AG04450 (cell line): ENCODE results near the gene HOXC5. TPM values are rescaled to one million over a fixed set of nuclear protein-coding genes. Genes with fewer than 3 reads are reported as not detected.

Experiments used
- CTCF ChIA-PET: fragments of 300-600, 350-600 bp; formaldehyde crosslinking; extraction: SDS; loops from one replicate; lab custom pipeline; 2022; ENCODE audit warnings: antibody characterized with exemption, inconsistent platforms; lab: Charles Lee
- POLR2A ChIA-PET: fragments of 350-600 bp; formaldehyde crosslinking; extraction: SDS; loops from one replicate; lab custom pipeline; 2021; ENCODE audit warnings: antibody characterized with exemption, inconsistent platforms; lab: Yijun Ruan, JAX
- DNase-seq: peaks from one replicate; pipeline ENCODE4 v3.0.0-alpha.2; 2011; ENCODE audit warnings: low read depth, low spot score
- H3K27ac ChIP-seq: one replicate; pipeline ENCODE4 v1.5.1; 2012; ENCODE audit warnings: low read depth, low read length, control low read depth
- H3K27me3 ChIP-seq: one replicate; pipeline ENCODE4 v1.6.0; 2012; ENCODE audit warnings: low read length; ENCODE audit not compliant: control insufficient read depth, insufficient read depth
- H3K4me3 ChIP-seq: 2 replicates; pipeline ENCODE4 v1.5.1; 2011; ENCODE audit warnings: mild to moderate bottlenecking, low read depth, low read length, control low read depth
- H3K9me3 ChIP-seq: 2 replicates; pipeline ENCODE4 v1.5.1; 2012; ENCODE audit warnings: low read length; ENCODE audit not compliant: control insufficient read depth, insufficient read depth
- CTCF ChIP-seq: IDR thresholded peaks from 2 replicates; pipeline ENCODE4 v1.5.1; 2011; ENCODE audit warnings: low read depth, low read length, control low read depth, inconsistent platforms
- polyA plus RNA-seq: library from polyadenylated mRNA; depleted of rRNA; stranded (reverse); fragments of >200 nt; gene quantifications from 2 replicates; pipeline ENCODE4 v1.2.3, GENCODE V29; 2011; rRNA removed
- small RNA-seq: library from RNA; depleted of rRNA; stranded (forward); fragments of <200 nt; gene quantifications from one replicate; pipeline ENCODE3, GENCODE V24; 2012; ENCODE audit warnings: low read depth; ENCODE audit not compliant: insufficient read length

The HOXC5 gene
- polyA plus RNA-seq, 1 experiment, result not detected

DNA sequence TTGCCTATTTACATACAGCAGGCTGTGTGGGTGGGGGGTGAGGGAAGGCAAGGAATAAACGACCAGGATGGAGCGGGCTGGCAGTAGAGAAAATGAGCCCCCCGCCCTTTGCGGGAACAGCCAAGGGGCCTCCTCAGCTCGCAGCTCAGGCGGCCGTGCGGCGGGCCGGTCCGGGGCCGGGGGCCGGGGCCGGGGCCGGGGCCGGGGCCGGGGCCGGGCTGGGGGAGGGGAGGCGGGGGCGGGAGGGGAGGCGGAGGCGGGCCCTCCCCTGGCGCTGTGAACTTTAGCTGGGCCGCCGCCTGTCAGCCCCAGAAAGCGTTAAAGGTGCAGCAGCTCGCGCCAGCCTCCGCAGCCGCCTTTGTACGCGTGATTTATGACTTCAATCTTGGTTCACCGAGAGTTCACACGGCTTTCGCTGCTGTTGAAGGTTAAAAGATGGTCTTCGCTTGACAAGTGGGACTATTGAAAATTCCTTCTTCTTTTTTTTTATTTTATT, 49.6 kb downstream of the HOXC5 start:
- no peak for TF ChIP-seq CTCF
- ChIA-PET CTCF (no interaction called here), POLR2A (no interaction called here)
- Histone ChIP-seq H3K27ac (no peak overlapping the region), H3K27me3 (peaks cover 17% of the 10 kb centered on the region), H3K9me3 (no peaks in the 10 kb centered on the region), H3K4me3 (no peak overlapping the region)
- no peak for DNase-seq

Small RNAs within 50 kb of the gene (small RNA-seq; reads per million reads assigned to genes)
- not detected for gene HOXC5
- not detected for gene MIR196A2
- gene MIR615, result 1.6 reads per million

Other genes with a start within 250 kb of the HOXC5 start
- not detected in 2 replicates for gene HOXC13, start 94.2 kb upstream of the HOXC5 start, polyA plus RNA-seq
- not detected in 2 replicates for gene HOXC12, start 78.1 kb upstream of the HOXC5 start, polyA plus RNA-seq
- gene HOXC11, start 59.9 kb upstream of the HOXC5 start, polyA plus RNA-seq, result not detected in 2 replicates
- gene HOTAIR, start 58.1 kb upstream of the HOXC5 start, polyA plus RNA-seq, result not detected in 2 replicates
- gene HOXC10, start 47.9 kb upstream of the HOXC5 start, polyA plus RNA-seq, result not detected in 2 replicates
- gene HOXC9, start 32.9 kb upstream of the HOXC5 start, polyA plus RNA-seq, result not detected in 2 replicates
- gene HOXC8, start 24.1 kb upstream of the HOXC5 start, polyA plus RNA-seq, result 0.05 TPM in 2 replicates
- 0.02 TPM in 1 of 2 replicates, not detected in the other for gene HOXC6, start 4.6 kb upstream of the HOXC5 start, polyA plus RNA-seq
- gene HOXC4, start 20.8 kb downstream of the HOXC5 start, polyA plus RNA-seq, result 0.05 TPM in 1 of 2 replicates, not detected in the other
- gene SMUG1, start 155.9 kb downstream of the HOXC5 start, polyA plus RNA-seq, result 26.9 and 31.5 TPM in 2 replicates
- 49.0 and 62.3 TPM in 2 replicates for gene CBX5, start 247.1 kb downstream of the HOXC5 start, polyA plus RNA-seq
- 741 and 845 TPM in 2 replicates for gene HNRNPA1, start 247.7 kb downstream of the HOXC5 start, polyA plus RNA-seq